Neural progenitor cell (in vitro differentiated cells): ENCODE measurements around the gene MRGPRF.

Experiments
- CTCF ChIP-seq: fragments of 200-600 bp; sonication (generic); IDR thresholded peaks from 2 replicates; pipeline ENCODE4 v1.5.1; 2017; ENCODE audit warnings: antibody characterized with exemption, mild to moderate bottlenecking
- EZH2 ChIP-seq: fragments of 200-600 bp; sonication (generic); IDR thresholded peaks from 2 replicates; pipeline ENCODE4 v1.6.1; 2017; ENCODE audit warnings: antibody characterized with exemption, mild to moderate bottlenecking, moderate library complexity
- EZH2phosphoT487 ChIP-seq: fragments of 200-600 bp; sonication (generic); IDR thresholded peaks from 2 replicates; pipeline ENCODE4 v1.6.1; 2017; ENCODE audit warnings: antibody characterized with exemption

- no peak for TF ChIP-seq CTCF
- no peak for TF ChIP-seq EZH2
- no peak for TF ChIP-seq EZH2phosphoT487
These were observed 9.1 kb downstream of the MRGPRF start for GRCh38 chr11:69003866-69004367.
